Fibroblast of lung (primary cell): ENCODE results near the gene RILPL2.

Experiments used
- CTCF ChIP-seq, 2 donors: IDR thresholded peaks in 1 of 2; conservative IDR thresholded peaks in 1 of 2; 1 replicate in 1 of 2; 2 replicates in 1 of 2; pipeline ENCODE4 v1.5.1; 2011 to 2012; ENCODE audit warnings: low read length in 2 of 2, control low read depth in 1 of 2, inconsistent platforms in 1 of 2, low read depth in 1 of 2, mild to moderate bottlenecking in 1 of 2
- EZH2 ChIP-seq: IDR thresholded peaks from 2 replicates; pipeline ENCODE4 v1.5.1; 2012; ENCODE audit warnings: low read length, control low read depth, mild to moderate bottlenecking; ENCODE audit errors: missing control alignments

- no peak for TF ChIP-seq CTCF (conservative IDR thresholded peaks at IDR 0.05 in 1 of 2, IDR thresholded peaks at IDR 0.05 in 1 of 2; ENCODE audit: low read depth in 1 of 2, low read length in 2 of 2)
- no peak for TF ChIP-seq EZH2
Observed at GRCh38 chr12:123395236-123395635, 41.2 kb downstream of the RILPL2 start.
